GM18505 (cell line): ENCODE measurements around the gene EIF4E1B.

ENCODE experiments used
- ATAC-seq: cut with Tn5 transposase; IDR thresholded peaks from one replicate; pipeline ENCODE4 v1.9.1; 2021; ENCODE audit not compliant: unreplicated experiment
- POLR2A ChIP-seq: IDR thresholded peaks from 4 replicates; pipeline ENCODE4 v1.6.1; 2011; ENCODE audit warnings: borderline replicate concordance; ENCODE audit not compliant: insufficient read depth, insufficient read length; ENCODE audit errors: extremely low read depth

EIF4E1B gene

DNA sequence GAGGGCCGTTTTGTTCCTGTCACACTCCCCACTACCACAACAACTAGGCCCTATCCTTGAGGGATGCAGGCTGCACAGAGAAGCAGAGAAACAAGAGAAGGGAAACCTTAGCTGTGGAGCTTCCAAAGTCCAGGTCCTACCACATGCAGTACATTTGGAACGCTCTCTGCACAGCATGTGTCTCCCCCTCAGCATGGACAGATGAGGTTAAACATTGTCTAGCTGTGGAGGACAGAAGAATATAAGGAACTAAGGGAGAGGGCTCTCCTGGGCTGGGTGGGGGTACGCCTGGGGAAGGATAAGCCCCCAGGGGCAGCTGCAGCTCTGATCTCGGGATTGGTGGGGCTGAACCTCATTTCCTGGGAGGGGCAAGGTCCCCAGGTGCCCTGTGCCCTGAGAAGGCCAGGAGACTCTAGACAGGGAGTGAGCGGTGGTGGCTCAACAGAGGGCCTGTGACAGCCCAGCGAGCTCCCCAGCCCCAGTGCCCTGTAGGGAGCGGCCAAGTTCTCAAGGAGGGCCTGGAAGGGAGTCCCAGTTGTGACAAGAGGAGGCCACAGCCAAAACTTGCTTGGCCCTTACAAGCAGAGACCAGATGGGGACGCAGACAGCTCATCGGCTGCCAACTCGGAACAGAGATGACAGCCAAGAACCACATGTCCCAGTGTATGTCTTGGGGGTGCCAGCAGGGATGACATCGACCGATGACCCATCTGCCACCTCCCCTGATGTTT is 46.9 kb downstream of the EIF4E1B start:
- no peak for TF ChIP-seq POLR2A

DNA sequence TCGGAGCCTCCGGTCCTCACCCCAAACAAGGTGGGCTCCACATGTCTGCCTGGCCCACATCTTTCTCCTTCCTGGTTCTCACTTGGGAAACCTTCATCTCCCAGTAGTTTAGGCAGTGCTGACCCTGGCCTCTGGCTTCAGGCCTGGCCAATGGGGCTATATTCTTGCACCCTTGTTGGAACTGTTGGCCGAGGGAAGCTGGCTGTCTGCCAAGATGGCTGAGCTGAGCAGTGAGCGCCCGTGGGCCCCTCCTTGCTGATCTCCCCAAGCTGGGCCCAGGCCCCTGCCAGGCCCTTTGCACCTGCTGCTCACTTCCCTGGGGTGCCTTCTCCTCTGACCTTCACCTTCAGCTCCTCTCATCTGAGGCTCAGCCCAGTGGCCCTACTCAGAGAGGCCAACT is 48.1 kb downstream of the EIF4E1B start:
- no peak for ATAC-seq
- no peak for TF ChIP-seq POLR2A

More for the DNA sequence above, 46.9 kb downstream of the EIF4E1B start:
- ATAC-seq = no peak

DNA sequence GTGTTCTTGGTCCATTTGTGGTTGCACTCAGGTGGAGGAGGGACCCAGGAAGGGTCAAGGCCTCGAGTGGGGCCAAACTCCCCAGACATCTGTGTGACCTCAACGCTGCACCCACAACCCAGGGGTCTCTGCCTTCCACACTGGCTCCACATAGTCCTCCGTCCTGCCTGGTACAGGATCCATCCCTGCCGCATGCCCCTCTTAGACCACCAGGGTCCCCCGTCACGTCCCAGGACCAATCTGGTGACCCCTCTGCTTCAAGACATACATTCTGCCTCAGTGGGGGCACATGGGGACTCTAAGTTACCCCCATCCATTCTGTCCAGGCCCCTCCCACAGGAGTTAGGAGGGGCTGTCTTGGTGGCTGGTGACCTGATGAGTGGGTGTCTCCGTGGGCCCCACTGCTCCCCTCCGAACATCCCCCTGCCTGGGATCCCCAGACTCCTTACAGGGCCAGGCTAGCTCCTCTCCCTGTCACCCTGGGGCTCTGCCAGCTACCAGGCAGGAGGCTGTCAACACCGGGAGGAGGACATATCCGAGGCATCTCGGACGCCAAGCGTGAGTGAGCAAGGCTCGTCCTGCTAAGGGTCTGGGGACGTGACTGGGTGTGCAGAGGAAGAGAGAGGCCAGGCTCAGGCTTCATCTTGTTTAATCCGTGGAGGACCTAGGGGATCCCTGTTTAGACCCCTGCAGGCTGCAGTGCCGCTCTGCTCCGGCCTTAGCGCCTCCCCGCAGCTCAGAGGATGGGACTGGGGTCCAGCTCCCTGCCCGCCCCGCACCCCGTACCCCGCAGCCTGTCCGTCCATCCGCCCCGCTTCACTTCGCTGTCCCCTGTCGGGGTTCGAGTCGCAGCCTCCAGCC is 49.1 kb downstream of the EIF4E1B start:
- no peak for TF ChIP-seq POLR2A
- no peak for ATAC-seq

DNA sequence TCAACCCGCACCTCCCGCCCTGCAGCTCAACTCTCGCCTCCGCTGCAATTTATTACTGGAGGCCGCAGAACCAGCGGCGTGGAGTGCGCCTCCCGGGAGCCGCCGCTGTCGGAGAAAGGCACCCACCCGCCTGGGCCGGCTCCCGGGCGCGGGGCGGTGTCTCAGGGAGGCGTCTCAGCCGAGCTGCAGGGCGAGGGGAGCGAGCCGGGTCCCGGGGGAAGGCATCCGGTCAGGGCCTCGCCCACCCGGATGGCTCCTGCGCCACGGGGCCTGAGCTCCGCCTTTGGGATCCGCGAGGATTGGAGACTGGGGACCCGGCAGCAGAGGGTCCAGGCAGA is 49.7 kb downstream of the EIF4E1B start:
- TF ChIP-seq POLR2A = no peak
- ATAC-seq = no peak

DNA sequence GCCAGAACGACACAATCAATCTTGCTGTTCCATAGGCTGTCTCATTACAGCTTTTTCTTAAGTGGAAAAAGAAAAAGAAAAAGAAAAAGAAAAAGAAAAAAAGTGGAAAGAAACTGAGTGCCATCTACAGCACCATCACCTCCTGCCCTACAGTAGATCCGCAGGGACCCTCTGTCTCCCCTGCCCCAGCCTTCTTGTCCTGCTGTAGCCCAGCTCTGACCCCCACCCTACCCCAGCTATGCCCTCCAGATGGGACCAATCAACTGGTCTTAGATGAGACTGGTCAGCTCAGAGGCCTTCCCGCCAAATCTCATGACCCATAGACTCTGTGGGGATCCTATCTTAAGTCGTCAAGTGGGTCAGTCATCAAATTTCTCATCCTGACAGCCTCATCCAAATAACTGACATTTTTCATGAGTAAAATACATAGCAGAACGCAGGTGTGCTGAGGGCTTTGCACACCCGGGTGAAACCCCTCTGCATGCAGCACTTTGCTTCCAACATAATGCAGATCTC is 51.6 kb downstream of the EIF4E1B start:
- no peak for ATAC-seq
- no peak for TF ChIP-seq POLR2A

DNA sequence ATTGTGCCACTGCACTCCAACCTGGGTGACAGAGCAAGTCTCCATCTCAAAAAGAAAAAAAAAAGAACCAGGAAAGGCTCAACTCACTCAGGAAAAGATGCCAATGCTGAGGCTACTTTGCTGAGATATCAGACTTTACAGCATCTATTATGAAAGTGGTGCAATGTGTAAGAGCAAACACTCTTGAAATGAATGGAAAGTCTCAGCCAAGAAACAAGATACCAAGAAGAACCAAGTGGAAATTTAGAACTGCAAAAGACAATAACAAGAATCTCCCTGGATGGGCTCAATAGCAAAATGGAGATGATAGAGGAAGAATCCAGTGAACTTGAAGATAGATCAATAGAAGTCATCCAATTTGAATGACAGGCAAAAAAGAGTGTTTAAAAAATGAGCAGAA is 54.5 kb downstream of the EIF4E1B start:
- no peak for ATAC-seq
- TF ChIP-seq POLR2A = no peak

DNA sequence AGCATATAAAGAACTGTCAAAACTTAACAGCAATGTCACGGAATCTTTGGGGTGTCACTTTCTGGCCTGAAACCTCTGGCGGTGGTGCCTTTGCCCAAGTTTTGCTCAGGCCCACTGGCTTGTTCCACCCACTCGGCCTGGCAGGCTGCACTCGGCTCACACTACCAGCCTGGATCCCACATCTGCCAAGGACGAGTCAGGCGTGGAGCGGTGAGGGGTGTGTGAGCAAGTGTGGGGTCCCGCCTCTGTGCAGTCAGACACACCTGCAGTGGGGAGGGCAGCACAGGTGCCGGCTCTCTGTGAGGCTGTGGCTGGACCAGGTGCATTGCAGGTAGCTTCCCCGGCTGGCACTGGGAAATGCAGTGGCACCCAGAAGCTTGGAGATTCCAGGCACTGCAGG is 56.8 kb downstream of the EIF4E1B start:
- TF ChIP-seq POLR2A = no peak
- no peak for ATAC-seq

DNA sequence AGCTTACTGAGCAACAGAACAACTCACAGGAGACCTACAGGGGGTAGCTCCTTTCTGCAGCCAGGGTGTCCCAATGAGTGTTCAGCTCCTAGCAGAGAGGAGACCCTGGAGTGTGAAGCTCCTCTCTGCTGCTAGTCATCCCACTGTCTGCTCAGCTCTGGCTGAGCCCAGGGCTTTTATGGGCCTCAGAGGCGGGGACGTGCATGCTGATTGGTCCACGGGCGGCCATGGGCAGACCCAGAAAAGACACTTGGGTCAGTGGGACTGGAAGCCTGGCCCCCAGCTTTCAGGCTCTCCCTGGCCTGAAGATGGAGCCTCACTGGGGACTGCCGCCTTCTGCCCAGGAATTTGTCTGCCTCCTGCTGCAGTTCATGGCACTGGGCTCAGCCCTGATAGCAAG is 57.4 kb downstream of the EIF4E1B start:
- ATAC-seq = no peak
- no peak for TF ChIP-seq POLR2A

DNA sequence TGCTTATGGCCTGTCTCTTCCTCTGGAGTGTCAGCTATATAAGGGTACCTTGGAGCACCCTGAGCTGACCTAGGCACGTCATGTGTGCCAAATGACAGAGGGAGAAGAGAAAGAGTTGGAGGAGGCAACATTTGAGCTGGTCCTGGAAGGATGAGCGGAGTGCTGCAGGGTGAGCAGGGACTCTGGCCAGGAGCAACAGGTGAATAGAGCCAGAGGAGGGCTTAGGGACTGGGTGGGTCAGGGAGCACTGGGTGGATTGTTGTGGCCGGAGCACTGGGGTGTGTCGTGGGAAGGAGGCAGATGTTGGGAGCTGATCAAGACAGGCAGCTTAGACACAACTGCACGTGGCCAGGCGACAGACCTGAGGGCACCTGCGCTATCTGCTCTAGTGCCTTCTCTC is 60.4 kb downstream of the EIF4E1B start:
- no peak for ATAC-seq
- TF ChIP-seq POLR2A = no peak

DNA sequence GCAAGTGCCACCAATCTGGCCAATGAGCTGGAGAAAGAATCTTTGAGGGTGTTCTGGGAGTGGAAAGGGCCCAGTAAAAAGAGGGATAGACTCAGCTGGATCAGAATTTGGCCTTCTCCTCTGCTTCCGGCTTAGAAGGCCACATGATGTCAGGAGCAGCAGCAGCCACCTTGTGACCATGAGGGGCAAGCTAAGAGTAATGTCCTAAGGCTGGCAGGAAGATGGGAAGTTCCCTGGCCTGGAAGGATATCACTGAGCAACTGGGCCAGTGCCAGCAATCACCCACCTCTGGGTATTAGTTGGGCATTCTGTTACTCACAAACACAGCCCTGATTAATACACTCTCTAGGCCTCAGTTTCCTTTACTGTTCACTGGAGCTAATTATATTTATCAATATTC is 61.0 kb downstream of the EIF4E1B start:
- no peak for TF ChIP-seq POLR2A
- no peak for ATAC-seq

DNA sequence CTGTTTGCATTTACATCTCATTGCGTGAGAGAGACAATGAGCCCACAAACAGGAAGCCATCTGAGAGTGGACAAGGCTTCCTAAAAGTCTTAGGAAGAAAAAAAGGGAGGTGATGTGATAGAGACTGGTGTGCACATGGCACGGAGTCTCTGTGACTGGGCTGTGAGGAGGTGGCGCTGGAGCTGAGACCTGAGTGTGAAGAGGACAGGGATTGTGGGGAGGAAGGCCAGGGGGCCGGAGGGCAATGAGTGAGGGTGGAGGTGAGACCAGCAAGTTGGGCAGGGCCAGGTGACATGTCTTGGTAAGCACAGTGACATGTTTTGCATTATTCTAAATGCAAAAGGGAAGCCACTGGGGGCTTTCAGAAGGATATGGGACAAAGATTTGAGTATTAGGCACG is 61.9 kb downstream of the EIF4E1B start:
- no peak for ATAC-seq

DNA sequence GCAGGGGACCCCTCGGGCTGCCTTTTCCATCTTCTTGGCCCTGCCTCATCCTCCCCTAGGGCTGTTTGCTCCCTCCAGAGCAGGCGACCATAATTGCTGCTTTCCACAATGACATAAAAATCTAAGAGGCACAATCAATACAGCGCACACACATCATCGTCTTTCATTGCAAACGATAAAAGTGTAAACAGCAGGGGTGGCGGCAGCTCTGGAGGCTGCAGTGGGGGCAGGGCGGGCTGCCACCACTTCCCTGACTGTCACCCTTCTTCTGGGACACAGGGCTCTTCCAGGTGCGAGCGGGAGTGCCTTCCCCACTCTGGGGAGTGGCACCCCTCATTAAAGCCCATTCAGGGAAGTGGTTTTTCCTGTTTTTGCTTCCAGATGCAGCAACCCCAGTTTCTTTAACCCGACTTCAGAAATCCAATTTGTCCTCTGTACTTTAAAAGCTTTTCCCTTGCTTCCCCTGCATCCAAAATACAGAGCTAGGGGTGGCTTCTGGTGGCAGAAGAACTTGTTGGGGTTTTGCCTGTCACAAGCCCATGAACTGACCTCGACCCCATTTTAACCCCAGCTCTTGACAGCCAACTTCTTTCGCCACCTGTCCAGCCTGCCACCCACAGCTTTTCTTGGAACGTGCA is 62.5 kb downstream of the EIF4E1B start:
- no peak for TF ChIP-seq POLR2A
- no peak for ATAC-seq

More for the DNA sequence above, 61.9 kb downstream of the EIF4E1B start:
- TF ChIP-seq POLR2A = no peak

DNA sequence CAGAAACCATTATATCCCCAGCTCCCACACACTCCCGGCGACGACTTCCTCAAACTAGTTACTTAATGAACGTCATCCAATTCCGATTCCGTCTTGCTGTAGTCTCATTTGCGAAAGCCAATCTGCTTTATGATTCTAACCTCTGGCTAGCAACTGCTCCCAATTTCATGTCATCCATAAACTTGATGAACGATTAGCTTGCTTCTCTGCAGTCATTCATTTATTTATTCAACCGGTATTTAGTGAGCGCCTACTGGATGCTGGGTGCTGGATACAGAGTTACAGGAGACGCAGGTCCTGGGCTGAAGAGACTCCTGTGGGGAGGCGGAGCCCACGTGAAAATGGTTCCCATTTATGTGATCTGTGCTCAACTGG is 63.0 kb downstream of the EIF4E1B start:
- TF ChIP-seq POLR2A = no peak
- no peak for ATAC-seq

DNA sequence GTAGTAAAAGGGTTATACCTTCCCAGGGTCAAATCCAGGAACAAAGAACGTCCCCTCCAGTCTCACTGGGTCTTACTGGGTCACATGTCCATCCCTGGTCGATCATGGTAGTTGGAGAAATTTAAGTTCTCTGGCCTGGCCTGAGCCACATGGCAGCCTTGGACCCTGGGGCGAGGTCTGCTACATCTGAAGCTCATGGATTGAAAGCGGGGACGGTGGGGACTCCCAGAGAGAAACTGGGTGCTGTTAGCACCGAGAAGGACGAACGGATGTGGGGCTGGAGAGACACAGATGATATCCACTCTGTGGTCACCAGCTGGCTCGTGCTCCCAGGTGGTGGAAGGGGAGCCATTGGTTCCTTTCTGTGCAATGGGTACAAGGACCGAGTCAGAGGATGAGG is 63.7 kb downstream of the EIF4E1B start:
- no peak for TF ChIP-seq POLR2A
- no peak for ATAC-seq

DNA sequence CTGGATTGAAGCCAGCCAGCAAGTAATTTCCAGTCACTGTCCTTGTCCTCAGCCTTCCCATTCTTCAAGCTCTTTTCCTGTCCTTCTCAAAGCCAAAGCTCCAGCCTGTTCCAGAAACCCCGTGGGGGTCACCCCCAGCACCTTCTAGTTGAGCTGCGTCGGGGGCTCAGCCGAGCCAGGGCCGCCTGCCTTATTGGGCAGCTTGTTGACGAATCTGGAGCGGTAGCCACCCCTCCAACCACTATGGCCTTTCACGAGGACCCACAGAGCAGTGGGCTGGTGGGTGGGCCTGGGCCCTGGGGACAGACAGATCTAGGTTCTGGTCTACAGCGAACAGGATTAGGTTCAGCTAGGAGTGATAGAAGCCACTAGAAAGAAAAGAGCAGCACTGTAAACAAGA is 64.2 kb downstream of the EIF4E1B start:
- no peak for TF ChIP-seq POLR2A
- ATAC-seq = no peak

DNA sequence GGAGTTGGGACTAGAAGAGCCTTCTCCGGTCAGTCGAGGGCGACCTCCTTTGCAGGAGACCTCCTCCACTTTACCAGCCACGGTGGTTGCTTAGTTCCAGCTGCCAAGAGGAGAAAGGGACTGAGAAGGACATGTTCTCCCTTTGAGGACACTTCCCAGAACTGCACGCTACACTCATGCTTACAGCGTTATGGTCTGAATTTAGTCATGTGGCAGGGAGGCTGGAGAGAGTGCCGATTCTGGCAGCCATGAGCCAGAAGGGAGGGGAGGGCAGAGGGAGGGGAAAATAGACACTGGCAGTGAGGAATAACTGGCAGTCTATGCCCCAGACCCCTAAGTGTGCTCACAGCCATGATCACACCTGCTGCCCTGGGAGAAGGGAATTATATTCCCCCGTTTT is 64.6 kb downstream of the EIF4E1B start:
- ATAC-seq = no peak
- TF ChIP-seq POLR2A = no peak
